Measurements from ENCODE around the gene THBS1. TPM values are rescaled to one million over a fixed set of nuclear protein-coding genes. Genes with fewer than 3 reads are reported as not detected.

The THBS1 gene
- polyA plus RNA-seq, 1 donor = 50.9 TPM

DNA sequence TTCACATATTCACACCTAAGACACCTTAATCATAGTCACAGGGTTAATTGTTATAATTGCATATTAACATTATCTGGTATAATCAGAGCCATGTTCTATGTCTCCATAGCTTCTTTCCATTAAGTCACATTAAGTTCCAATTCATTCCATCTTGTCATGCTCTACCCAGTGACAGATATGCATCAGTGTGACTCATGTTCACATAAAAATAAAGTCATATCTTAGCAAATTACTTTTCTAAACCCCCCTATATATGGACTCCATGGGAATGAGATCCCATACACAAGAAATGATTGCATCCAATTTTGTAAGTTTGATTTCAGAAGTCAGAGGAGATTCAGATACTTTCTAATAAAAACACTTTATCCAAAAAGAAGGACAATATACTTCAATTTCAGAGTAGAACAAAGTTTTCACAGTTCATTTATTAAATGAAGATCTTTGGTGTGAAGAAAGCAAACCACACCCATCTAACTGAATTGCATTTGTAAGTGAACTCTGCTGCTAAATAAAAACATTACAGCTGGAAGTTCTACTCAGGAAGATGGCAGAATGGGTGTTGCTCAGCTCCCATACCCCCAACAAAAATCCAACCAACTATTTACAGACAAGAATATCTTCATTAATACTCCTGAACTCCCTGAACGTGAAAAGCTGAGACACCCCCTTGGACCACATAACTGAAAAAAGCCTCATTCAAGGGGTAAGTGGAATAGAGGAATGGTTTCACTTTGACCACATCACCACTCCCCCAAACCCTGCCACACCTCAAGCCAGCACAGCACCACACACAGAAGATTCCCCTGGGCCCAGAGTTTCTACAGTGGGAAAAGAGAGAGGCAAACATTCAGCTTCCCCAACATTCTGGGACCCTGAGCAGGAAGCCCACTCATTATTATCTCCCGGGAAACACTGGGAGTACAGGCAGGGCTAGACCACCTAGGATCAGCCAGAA lies 27.6 kb downstream of the THBS1 start:
- no peak for DNase-seq

DNA sequence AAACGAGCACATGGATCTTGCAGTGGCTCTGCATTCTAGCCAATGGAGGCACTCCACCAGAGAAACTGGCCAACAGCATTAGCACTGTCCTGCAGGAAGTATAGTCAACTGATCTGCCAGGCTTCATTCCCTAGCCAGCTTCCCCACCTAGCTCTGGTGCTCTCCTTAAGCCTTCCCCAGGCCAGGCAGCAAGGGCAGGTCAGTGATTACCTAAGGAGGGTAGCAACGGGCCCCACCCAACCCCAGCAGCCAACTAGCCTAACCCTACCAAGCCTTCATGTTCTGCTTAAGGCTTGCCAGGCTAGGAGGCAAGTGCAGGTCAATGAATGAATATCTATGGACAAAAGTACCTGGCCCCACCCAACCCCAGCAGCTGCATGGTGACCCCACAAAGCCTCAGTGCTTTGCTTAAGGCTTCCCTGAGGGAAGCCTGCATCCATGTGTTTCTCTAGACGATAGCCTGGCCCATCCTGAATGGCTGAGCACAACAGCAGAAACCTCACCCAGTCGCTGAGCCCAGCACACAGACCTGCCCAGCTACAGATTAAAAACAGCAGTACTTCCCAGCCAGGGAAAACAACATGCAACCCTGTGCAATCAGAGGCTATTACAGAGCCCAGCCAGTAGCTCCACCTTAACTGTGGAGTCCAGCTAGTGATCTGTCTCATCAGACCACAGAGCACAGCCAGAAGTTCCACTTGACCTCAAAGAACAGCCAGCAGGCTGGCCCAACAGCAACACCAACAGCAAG lies 28.5 kb downstream of the THBS1 start:
- no peak for DNase-seq

DNA sequence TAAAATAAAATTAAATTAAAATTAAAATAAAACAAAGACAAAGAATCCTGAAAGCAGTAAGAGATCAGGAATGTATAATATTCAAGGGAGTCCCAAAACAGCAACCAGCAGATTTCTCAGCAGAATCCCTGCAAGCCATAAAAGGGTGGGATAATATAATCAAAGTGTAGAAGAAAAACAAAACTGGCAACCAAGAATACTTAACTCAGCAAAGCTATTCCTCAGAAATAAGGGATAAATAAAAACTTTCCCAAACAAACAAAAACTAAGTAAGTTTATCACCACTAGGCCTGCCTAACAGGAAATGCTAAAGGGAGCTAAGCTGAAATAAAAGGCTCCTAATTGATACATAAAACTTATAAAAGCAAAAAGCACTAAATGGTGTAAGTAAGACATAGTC lies 29.8 kb downstream of the THBS1 start:
- no peak for DNase-seq

DNA sequence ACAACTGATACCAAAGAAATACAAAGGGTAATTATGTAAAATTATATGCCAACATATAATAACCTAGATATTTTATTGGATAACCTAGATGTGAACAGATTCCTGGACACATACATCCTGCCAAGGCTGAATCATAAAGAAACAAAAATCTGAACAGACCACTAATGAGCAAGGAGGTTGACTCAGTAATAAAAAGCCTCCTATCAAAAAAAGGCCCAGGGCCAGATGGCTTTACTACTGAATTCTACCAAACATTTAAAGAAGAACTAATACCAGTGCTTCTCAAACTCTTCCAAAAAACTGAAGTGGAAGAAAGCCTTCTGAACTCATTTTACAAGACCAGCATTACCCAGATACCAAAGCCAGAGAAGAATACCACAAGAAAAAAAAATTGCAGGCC lies 32.4 kb downstream of the THBS1 start:
- DNase-seq = no peak

DNA sequence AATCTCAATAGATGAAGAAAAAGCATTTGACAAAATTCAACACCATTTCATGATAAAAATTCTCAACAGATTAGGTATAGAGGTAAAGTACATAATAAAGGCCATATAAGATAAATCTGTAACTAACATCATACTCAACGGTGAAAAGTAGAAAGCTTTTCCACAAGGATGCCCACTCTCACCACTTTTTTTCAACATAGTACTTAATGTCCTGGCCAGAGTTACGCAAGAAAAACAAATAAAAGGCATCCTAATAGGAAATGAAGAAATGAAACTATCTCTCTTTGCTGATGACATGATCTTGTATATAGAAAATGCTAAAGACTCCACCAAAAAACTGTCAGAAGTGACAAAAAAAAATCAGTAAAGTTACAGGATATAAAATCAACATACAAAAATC lies 33.0 kb downstream of the THBS1 start:
- no peak for DNase-seq

DNA sequence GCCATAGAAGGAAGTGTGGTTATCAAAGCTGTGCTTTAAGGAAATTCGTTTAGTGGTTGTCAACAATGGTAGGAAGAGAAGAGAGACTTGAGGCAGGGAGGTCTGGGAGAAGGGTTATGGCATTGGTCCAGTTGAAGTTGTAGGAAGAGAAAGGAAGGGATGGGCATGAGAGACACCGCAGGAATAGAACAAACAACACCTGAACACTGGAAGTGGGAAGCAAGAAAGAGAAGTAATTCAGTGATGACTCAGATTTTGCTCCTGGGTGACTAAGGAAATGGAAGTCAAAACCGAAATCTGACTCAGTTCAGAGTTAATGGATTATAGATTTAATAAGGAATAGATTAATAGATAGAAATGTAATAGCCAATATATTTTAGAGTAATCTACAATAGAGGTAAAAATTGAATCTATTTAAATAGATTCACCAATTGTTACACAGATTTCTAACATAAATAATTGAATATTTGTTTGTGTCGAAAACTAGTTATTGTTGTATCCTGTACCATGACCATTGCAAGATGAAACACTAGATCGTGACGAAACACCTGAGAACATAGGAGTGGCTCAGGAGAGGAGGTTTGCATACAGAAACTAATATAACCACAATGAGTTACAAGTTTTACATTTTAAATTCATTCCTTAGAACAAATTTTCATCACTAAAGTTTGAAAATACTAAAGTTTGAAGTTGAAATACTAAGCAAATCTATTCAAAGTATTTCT lies 36.0 kb downstream of the THBS1 start:
- no peak for DNase-seq

DNA sequence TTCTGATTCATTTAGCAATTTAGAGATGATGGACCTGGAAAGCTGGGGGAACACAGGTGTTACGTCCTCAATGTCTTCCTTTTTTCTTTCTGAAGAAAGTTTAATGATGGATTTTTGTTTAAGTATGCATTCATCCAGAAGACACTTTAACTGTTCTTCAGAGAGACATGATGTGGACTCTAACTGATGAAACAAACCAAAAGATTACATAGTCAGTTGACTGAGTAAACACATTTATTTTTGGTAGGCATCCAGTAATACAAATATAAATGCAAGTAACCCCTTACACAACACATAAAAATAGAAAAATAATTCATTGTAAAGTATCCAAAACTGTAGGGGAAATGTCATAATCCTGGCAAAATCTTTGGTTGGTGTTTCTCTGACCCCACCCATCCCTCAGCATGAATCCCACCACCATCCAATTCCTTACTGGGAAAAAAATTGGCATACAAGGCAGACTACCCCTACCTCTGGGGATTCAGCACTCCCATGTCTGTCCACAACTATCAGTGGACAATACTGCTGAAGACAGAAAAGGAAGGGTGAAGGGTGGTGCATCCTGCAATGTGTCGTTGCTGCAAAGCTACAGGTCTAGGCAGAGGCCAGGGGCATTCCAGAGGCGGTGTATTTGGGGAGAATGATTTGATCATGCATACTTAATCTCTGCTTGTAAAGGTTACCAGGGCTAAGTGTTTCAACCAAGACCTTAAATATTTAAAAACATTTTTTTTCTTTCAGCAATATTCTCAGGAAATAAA lies 37.4 kb downstream of the THBS1 start:
- DNase-seq = no peak

DNA sequence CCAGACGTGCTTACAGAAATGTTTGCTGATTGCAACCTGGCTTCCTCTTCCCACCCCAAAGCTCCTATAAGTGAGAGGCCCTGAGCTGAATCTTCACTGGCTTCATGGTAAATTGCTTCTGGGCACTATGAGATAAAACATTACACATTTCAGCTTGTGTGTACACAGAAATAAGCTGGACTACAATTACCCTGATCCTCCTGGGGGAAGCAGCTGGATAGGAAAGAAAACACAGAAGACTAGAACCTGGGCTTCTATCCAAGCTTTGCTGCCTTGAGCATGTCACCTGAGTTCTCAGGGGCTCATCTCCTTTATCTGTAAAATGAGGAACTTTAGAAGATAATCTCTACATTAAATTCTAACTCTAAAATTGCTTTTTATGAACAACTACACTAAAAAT lies 40.3 kb downstream of the THBS1 start:
- DNase-seq = no peak

DNA sequence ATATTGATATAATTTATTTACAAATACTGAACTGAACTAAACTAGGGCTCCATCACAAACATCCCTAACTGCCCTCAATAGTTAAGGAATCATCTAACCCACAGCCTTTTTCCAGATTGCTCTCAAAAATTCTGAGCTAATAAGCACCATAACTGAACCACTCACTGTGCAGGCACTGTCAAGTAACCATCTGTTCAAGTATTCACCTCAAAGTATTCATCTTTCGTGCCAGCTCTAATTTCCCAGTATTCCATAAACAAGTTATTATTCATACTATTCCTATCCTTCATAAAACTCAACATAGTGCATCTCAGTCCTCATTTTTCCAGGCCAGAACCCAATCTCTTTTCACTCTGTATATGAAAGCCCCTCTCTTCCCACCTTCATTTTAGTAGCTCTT lies 41.1 kb downstream of the THBS1 start:
- DNase-seq = peak; percentile 45

DNA sequence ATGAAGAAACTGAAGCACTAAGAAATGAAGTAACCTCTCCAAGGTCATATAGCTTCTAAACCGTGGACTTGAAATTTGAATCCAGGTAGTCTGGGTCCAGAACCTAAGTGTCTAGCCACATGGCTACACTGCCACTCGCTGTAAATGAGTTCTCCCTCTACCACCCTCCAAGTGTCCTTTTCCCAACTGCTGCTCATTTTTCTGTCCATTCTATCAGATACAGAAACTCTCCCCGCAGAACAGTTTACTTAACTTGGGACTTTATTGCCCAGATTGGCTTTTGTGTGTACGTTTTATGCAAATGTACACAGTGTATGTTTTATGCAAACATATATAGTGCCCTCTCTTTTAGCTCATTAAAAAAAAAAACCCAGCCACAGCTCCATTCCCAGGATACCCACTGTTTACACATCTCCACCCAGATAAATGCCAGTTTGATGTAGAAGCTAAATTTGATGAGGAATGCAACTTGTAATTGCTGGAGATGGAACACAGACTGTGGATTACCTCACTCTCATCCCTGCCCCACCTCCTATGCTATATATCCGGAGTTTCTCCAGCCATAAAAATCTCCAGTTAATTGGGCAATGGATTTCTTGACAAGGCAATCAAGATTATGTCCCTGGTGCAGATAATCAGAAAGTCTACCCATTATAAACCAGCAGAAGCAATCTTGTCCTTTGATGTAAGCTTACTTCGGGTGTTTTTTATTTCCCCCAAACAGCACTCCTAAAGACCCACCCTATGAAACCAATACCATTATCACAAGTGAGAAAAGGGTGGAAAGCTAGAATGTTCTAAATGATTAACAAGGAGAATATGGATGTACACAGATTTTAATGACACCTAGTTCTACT lies 42.0 kb downstream of the THBS1 start:
- DNase-seq = no peak

DNA sequence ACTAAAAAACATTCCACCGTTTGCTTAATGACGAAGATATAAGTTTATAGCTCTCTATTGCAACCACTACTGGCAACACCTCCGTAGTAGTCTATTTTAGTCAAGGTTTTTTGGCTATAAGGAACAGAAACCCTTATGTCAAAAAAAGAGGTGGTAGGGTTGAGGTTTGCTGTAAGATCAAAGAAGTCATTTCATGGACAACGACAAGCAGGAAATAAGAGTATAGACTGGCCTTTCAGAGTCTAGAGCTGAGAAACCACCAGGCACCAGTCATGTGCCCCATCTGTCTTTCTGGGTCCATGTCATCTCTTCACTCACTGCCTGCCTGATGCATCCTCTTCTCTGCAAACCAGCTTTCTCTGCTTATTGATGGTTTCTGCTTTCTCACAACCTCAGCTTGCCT lies 42.7 kb downstream of the THBS1 start:
- no peak for DNase-seq

DNA sequence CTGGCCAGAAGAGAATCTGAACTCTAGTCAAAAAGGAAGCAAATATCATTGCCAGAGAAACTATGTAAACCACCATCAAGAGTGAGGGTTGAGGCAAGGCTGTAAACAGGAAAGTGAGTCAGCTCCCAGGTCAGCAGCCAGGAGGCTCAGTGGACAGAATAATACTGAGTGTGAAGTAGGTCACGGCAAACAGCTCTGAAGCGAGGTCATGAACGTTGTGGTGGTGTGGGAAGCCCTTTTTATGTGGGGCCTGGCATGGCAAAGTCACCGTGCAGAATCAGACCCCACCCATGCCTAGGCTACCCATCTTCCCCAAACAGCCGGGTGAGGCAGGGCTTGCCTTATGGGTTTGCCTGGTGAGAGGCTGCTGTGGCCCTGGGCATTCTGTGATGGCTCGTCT lies 43.9 kb downstream of the THBS1 start:
- DNase-seq = no peak

DNA sequence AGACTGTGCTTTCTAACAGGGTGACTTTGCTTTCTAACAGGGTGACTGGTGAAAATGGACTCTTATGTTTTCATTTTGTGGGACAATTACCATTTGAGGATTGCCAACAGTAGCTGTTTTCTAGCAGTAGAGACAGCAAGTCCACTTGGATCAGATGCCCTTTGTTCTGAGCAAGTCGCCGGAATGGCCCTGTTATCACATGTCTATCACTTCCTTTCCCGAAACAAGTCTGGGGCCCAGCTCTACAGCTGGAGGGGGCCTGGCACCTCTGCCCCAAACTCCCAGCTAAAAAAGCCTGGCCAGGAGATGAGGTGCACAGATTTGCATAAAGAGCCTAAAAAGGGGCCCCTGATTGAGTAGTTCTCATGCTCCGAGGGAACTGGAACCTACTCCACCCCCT lies 44.6 kb downstream of the THBS1 start:
- DNase-seq = no peak

DNA sequence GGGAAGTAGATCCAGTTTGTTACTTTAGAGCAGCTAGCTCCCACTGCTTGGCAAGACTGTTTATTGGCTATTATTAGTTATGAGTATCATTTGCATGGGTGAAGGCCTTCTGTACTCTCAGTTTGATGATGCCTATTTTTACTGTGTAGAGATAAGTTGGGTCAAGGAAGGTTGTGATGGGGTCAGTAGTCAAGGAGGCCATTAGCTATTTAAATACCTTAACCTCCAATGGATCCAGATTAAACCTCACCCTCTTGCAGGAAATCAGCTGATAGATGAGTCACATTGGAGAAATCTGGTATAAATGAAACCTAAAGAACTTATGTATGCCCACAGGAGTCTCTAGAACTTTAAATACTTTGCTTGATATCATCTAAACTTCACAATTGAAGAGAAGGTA lies 45.0 kb downstream of the THBS1 start:
- no peak for DNase-seq

DNA sequence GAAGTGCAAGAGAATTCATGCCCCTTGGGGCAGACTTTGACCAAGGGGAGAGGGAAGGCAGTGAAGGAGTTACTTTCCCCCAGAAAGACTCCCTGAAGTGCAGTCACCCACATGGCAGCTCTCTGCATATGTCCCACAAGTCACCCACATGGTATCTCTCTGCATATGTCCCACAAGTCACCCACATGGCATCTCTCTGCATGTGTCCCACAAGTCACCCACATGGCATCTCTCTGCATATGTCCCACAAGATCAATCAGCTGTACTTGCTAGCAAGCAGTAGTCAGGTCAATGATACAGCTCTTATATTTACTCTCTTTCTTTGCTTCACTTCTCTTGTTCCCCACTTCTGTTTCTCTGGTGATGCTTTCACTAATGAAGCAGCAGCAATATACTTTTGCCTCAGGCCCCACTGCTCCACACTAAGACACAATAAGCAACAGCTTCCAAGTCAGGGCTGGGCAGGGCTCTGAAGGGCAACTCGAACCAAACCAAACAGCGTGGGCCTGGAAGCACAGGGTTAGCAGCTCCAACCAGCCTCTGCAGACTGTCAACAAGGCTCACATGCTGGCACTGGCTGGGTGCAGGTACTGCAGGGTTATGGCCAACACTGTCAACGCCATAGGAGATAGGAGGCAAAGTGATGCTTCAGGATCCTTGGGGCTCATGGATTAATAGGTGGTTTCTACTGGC lies 46.7 kb downstream of the THBS1 start:
- no peak for DNase-seq

DNA sequence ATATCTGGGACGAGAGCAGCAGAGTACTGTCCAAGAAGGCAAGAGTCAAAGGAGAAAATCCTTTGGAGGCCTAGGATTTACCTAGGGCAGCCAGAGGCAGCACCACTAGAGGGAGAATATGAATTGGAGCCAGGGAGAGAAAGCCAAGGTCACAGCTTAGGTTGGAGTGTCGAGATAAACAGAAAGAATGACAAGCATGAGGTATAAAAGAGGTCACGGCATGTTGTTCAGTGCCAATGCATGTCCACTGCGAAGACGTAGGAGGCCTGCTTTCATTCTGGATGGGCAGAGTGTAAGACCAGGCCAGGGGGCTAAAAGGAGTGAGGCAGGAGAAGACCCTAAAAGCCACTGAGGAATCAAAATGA lies 47.2 kb downstream of the THBS1 start:
- no peak for DNase-seq

DNA sequence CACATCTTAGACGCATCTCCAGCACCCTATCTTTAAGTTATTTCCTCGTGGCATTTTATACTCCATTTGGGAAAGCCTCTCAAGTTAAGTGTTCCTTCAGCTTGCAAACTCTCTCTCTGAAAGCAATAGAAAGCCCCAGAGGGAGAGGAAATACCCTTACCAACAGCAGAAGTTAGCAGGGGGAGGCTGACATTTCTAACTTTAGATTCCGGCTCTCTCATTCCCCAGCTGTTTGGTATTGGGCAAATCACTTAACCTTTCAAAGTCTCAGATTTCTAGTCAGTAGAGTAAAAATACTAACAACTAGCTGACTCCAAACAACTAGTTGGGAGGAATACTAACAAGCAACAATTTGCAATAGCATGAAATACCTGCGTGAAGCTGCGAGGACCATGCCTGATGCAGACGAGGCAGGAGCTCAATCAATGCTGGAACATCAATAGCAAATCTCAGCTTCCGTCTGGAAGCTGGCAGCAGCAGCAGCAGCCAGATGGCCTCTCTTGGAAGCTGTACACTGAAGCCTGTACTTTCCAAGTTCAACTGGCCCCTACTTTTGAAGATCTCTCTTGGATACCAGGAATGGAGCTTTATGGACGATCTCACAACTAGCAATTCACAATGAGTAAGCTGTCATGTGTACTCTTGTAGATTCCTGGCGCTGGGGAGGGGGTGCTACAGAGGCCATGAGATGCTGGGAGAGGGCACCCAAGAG lies 47.8 kb downstream of the THBS1 start:
- DNase-seq = no peak

DNA sequence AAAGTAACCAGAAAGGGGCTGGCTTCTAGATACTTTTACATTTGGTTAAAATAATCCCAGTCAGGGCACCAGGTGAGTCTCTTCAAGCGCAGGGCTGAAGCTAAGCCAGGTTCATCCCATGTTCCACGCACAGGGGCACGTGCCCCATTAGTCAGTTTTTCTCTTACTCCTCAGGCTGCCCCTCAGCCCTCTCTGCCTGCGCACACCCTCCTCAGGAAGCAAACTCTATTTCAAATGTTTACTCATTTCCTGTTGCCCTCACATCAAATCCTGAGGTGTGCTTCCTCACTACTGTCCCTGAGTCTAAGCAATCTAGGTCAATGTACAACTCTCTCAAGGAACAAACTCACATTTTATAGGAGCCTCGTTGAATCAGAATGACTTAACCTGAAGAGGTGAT lies 48.5 kb downstream of the THBS1 start:
- DNase-seq = no peak

DNA sequence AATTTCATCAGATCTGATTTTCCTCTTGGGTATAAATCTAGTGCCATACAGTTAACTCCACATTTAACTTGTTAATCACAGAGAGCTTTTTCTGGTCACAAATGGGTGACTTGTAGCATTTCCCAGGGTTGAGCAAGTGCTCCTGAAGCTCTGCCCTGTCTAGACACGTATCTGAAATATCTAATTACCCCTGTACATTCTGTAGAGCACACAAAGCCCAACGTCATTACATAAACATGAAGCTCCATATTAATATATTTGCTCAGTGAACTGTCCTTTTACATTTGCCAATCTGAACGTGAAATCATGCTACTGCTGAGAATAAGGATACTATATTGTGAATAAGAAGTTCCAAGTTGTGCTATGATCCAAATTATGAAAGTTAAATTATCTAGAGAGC lies 49.0 kb downstream of the THBS1 start:
- no peak for DNase-seq

DNA sequence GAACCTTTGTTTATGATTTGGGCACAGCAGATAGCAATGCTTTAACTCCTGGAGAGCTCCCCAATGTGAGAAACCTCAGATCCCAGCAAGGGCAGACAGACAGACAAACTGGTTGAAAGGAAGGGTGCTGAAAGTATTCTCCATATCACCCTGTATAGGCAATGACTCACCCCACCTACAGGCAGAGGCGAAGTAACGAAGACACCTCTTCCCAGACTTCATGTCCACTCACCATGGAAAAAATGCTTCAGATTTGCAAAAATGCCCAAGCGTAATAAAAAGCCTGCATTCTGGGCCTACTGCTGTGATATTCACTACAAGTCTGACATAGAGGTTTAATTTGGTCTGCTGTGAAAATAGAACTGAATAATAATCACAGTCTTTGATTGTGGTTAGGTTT lies 50.5 kb downstream of the THBS1 start:
- DNase-seq = no peak
